Gastrocnemius medialis (tissue), 4 donors: ENCODE data around the gene CDH2. TPM values are rescaled to one million over a fixed set of nuclear protein-coding genes. Genes with fewer than 3 reads are reported as not detected.

Experiments used
- ATAC-seq, 2 donors: fragments of 150-250 bp; one replicate each; pipeline ENCODE4 v1.9.1; 2016
- DNase-seq, 2 donors: peaks; one replicate each; pipeline ENCODE4 v3.0.0-alpha.2; 2019
- H3K27ac ChIP-seq, 4 donors: fragments of 200-600 bp; sonication (generic); 1 replicate in 1 of 4; 2 replicates in 3 of 4; pipeline ENCODE4 v1.5.1; 2016 to 2018; ENCODE audit warnings: mild to moderate bottlenecking in 2 of 4, moderate library complexity in 1 of 4
- H3K27me3 ChIP-seq, 3 donors: fragments of 200-600 bp; sonication (generic) in 2 of 3; 1 replicate in 1 of 3; 2 replicates in 2 of 3; pipeline versions ENCODE4 v1.5.1 to v1.6.0; 2016 to 2019; ENCODE audit warnings: mild to moderate bottlenecking in 1 of 3, moderate library complexity in 1 of 3
- H3K36me3 ChIP-seq, 2 donors: fragments of 200-600 bp; sonication (generic) in 1 of 2; one replicate each; pipeline ENCODE4 v1.5.1; 2017 to 2018
- H3K4me1 ChIP-seq, 2 donors: fragments of 200-600 bp; sonication (generic) in 1 of 2; one replicate each; pipeline ENCODE4 v1.5.1; 2016 to 2017; ENCODE audit warnings: mild to moderate bottlenecking in 2 of 2
- H3K4me3 ChIP-seq, 4 donors: fragments of 200-600 bp; sonication (generic) in 3 of 4; 1 replicate in 1 of 4; 2 replicates in 3 of 4; pipeline ENCODE4 v1.5.1; 2016 to 2019; ENCODE audit warnings: mild to moderate bottlenecking in 2 of 4
- H3K9me3 ChIP-seq, 3 donors: fragments of 200-600 bp; sonication (generic) in 2 of 3; 1 replicate in 1 of 3; 2 replicates in 2 of 3; pipeline ENCODE4 v1.5.1; 2016 to 2019
- CTCF ChIP-seq, 5 experiments: fragments of 450-650 bp in 3 of 5; fragments of 200-600 bp in 2 of 5; sonication (generic) in 2 of 5; IDR thresholded peaks in 4 of 5; conservative IDR thresholded peaks in 1 of 5; 1 replicate in 4 of 5; 2 replicates in 1 of 5; pipeline ENCODE4 v1.5.1; 2016 to 2019; ENCODE audit warnings: antibody characterized with exemption in 5 of 5, mild to moderate bottlenecking in 3 of 5, moderate library complexity in 3 of 5
- POLR2A ChIP-seq, 2 donors: fragments of 450-650 bp; IDR thresholded peaks; one replicate each; pipeline ENCODE4 v1.6.1; 2017; ENCODE audit warnings: antibody characterized with exemption in 2 of 2, mild to moderate bottlenecking in 2 of 2, moderate library complexity in 2 of 2
- in situ Hi-C, 4 donors: fragments of 200-750 bp; cut with MboI; loops; one replicate each; pipeline versions ENCODE4 v1.15.0 to v1.8.0; 2017; ENCODE audit warnings: low sequenced_read_pairs in 4 of 4
- intact Hi-C: fragments of 100-400 bp; cut with DNase I; formaldehyde crosslinking; loops from one replicate; pipeline ENCODE4 v1.15.1; 2023; ENCODE audit warnings: low total_unique reads
- total RNA-seq, 4 donors: library from RNA; depleted of rRNA; stranded (reverse); fragments of >200 nt; gene quantifications; one replicate each; pipeline versions ENCODE4 v1.1.0 to v1.2.3, GENCODE V29; 2016

CDH2 gene
- total RNA-seq, 4 donors from 2014 or later: 0.38 to 0.62 (median 0.51) TPM; not detected in 1

- Histone ChIP-seq H3K36me3 (no peaks in the 10 kb centered on the region), H3K4me1 (no peaks in the 10 kb centered on the region), H3K27ac (no peak overlapping the region), H3K9me3 (no peaks in the 10 kb centered on the region), H3K4me3 (no peak overlapping the region), H3K27me3 (no peaks in the 10 kb centered on the region)
- in situ Hi-C loops: no loop called here
- no peak for ATAC-seq
- DNase-seq: no peak
- intact Hi-C loops: no loop called here
- TF ChIP-seq POLR2A (IDR thresholded peaks at IDR 0.05) (no peak), CTCF (IDR thresholded peaks at IDR 0.05 in 4 of 5, conservative IDR thresholded peaks at IDR 0.05 in 1 of 5) (no peak)
Observed at GRCh38 chr18:28109781-28110560, 67.0 kb downstream of the CDH2 start.

GRCh38 chr18:28108814-28109213 lies 68.1 kb downstream of the CDH2 start:
- Histone ChIP-seq H3K27me3 (no peaks in the 10 kb centered on the region), H3K9me3 (no peaks in the 10 kb centered on the region), H3K4me1 (no peaks in the 10 kb centered on the region), H3K27ac (no peak overlapping the region), H3K4me3 (no peak overlapping the region), H3K36me3 (no peaks in the 10 kb centered on the region)
- in situ Hi-C loops: no loop called here
- DNase-seq (no peak), ATAC-seq (no peak)
- TF ChIP-seq POLR2A (IDR thresholded peaks at IDR 0.05) (no peak), CTCF (IDR thresholded peaks at IDR 0.05 in 4 of 5, conservative IDR thresholded peaks at IDR 0.05 in 1 of 5) (no peak)
- intact Hi-C loops: no loop called here

- in situ Hi-C loops: no loop called here
- Histone ChIP-seq H3K36me3 (no peaks in the 10 kb centered on the region), H3K4me3 (no peak overlapping the region), H3K9me3 (no peaks in the 10 kb centered on the region), H3K27me3 (no peaks in the 10 kb centered on the region), H3K4me1 (no peaks in the 10 kb centered on the region), H3K27ac (no peak overlapping the region)
- intact Hi-C loops: no loop called here
- TF ChIP-seq POLR2A (IDR thresholded peaks at IDR 0.05) (no peak), CTCF (IDR thresholded peaks at IDR 0.05 in 4 of 5, conservative IDR thresholded peaks at IDR 0.05 in 1 of 5) (no peak)
- no peak for DNase-seq
- no peak for ATAC-seq
Observed at GRCh38 chr18:28108254-28108653, 68.7 kb downstream of the CDH2 start.

GRCh38 chr18:28099237-28099636 lies 77.7 kb downstream of the CDH2 start:
- H3K9me3 ChIP-seq: no peaks in the 10 kb centered on the region
- intact Hi-C loops: no loop called here
- in situ Hi-C loops: no loop called here
- H3K27me3 ChIP-seq: no peaks in the 10 kb centered on the region
- TF ChIP-seq CTCF (IDR thresholded peaks at IDR 0.05 in 4 of 5, conservative IDR thresholded peaks at IDR 0.05 in 1 of 5) (no peak), POLR2A (IDR thresholded peaks at IDR 0.05) (no peak)
- DNase-seq (no peak), ATAC-seq (no peak)
- H3K36me3 ChIP-seq: no peaks in the 10 kb centered on the region
- H3K27ac ChIP-seq: no peak overlapping the region
- no peaks in the 10 kb centered on the region for H3K4me1 ChIP-seq
- no peak overlapping the region for H3K4me3 ChIP-seq

GRCh38 chr18:28095631-28096030 lies 81.3 kb downstream of the CDH2 start:
- TF ChIP-seq POLR2A (IDR thresholded peaks at IDR 0.05): no peak
- no peak for TF ChIP-seq CTCF (IDR thresholded peaks at IDR 0.05 in 4 of 5, conservative IDR thresholded peaks at IDR 0.05 in 1 of 5)
- no peak overlapping the region for H3K4me3 ChIP-seq
- H3K4me1 ChIP-seq: no peaks in the 10 kb centered on the region
- H3K27ac ChIP-seq: no peak overlapping the region
- in situ Hi-C loops (no loop called here), intact Hi-C loops (no loop called here)
- DNase-seq (no peak), ATAC-seq (no peak)
- H3K27me3 ChIP-seq: no peaks in the 10 kb centered on the region
- H3K9me3 ChIP-seq: no peaks in the 10 kb centered on the region
- no peaks in the 10 kb centered on the region for H3K36me3 ChIP-seq
